Measurements from ENCODE around the gene APPL1. TPM values are rescaled to one million over a fixed set of nuclear protein-coding genes. Genes with fewer than 3 reads are reported as not detected.

The APPL1 gene
- total RNA-seq, 3 donors from 2014 or later (not counting 1 experiment from before 2014, with no cell fraction given) = 29.6 to 40.8 (median 38.2) TPM

DNA sequence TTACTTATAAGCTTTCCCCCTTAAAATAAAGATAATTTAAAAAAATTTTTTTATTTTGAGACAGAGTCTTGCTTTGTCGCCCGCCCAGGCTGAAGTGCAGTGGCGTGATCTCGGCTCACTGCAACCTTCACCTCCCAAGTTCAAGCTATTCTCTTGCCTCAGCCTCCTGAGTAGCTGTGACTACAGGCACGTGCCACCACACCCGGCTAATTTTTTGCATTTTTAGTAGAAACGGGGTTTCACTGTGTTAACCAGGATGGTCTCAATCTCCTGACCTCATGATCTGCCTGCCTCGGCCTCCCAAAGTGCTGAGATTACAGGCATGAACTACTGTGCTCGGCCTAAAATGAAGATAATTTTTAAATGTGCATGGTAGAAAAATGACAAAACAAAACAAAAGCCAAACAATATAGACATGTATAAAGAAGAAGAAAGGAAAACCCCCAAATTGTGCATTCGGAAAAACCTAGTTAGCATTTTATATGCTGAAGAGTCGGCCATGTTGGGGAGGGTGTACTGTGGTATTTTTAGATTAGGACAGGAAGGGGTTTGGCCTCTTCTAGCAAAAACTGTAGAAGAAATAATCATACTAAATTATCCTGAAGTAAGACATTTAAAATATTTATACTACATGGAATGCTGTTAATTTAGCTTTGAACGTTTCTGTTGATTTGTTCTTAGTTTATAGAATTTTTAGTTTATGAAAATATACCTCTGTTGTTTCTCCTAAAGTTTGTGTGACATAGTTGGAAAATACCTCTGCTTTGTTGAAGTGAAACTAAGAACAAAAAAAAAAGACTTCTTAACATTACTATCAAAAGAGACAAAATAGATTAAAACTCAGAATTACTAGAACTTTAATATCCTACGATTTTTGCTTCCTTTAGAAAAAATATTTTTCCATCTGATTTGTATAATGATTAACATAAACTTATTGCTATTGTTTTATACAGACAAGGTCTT is 7.4 kb downstream of the APPL1 start:
- H3K4me3 Mint-ChIP-seq = no peak overlapping the region
- intact Hi-C loops (cut with micrococcal nuclease) = no loop called here
- H3K36me3 ChIP-seq (ENCODE audit: control insufficient read depth, insufficient read depth, low read length) = peaks cover 23% of the 10 kb centered on the region
- peak overlapping the region; percentile 47 for H3K27ac ChIP-seq (ENCODE audit: low read length)
- no peaks in the 10 kb centered on the region for H3K9me3 Mint-ChIP-seq
- no peak overlapping the region for H3K4me3 ChIP-seq (ENCODE audit: low read length)
- H3K27me3 ChIP-seq (ENCODE audit: control insufficient read depth, insufficient read depth, low read length) = no peaks in the 10 kb centered on the region
- no peaks in the 10 kb centered on the region for H3K27me3 Mint-ChIP-seq (ENCODE audit: low read depth in 2 of 2)
- H3K27ac Mint-ChIP-seq = peak overlapping the region; percentile 2 to 21
- H3K4me1 Mint-ChIP-seq = peaks cover 5 to 6% of the 10 kb centered on the region in 2 donors
- peaks cover 16% of the 10 kb centered on the region for H3K36me3 Mint-ChIP-seq
- H3K9me3 ChIP-seq (ENCODE audit: control insufficient read depth, insufficient read depth, low read length) = no peaks in the 10 kb centered on the region
- 67% methylated on average over 10 of the region's 13 CpGs for WGBS (ENCODE audit: insufficient coverage)
- ATAC-seq (peak in 1 of 3 donors; percentile 52), DNase-seq (no peak)
- peaks cover 4% of the 10 kb centered on the region for H3K4me1 ChIP-seq (ENCODE audit: control insufficient read depth, insufficient read depth, low read length)
- TF ChIP-seq, protein P1, sequence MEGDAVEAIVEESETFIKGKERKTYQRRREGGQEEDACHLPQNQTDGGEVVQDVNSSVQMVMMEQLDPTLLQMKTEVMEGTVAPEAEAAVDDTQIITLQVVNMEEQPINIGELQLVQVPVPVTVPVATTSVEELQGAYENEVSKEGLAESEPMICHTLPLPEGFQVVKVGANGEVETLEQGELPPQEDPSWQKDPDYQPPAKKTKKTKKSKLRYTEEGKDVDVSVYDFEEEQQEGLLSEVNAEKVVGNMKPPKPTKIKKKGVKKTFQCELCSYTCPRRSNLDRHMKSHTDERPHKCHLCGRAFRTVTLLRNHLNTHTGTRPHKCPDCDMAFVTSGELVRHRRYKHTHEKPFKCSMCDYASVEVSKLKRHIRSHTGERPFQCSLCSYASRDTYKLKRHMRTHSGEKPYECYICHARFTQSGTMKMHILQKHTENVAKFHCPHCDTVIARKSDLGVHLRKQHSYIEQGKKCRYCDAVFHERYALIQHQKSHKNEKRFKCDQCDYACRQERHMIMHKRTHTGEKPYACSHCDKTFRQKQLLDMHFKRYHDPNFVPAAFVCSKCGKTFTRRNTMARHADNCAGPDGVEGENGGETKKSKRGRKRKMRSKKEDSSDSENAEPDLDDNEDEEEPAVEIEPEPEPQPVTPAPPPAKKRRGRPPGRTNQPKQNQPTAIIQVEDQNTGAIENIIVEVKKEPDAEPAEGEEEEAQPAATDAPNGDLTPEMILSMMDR (IDR thresholded peaks at IDR 0.05) = no peak

DNA sequence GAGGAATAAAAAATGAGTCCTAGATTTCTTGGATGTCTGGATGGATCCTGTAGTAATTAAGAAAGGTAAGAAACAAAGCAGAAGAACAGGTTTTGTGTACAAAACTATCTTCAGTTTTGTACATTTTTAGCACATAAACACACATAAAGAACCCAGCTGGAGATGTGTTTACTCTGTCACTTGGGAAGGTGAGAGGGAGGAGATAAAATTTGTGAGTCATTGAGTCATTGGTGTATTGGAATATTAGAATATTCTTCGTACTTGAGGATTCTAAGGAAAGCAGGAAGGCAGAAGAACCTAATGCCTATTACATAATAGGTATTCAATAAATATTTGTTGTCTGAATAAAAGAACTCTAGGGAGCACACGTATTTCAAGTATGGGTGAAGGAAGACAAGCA is 17.4 kb downstream of the APPL1 start:
- Mint-ChIP-seq H3K9me3 (no peaks in the 10 kb centered on the region), H3K4me1 (no peaks in the 10 kb centered on the region), H3K36me3 (peaks cover 26% of the 10 kb centered on the region), H3K27me3 (ENCODE audit: low read depth in 2 of 2) (no peaks in the 10 kb centered on the region), H3K27ac (no peak overlapping the region), H3K4me3 (no peak overlapping the region)
- intact Hi-C loops (cut with micrococcal nuclease) = no loop called here
- H3K9me3 ChIP-seq (ENCODE audit: control insufficient read depth, insufficient read depth, low read length) = no peaks in the 10 kb centered on the region
- no peak overlapping the region for H3K27ac ChIP-seq (ENCODE audit: low read length)
- peaks cover 82% of the 10 kb centered on the region for H3K36me3 ChIP-seq (ENCODE audit: control insufficient read depth, insufficient read depth, low read length)
- TF ChIP-seq, protein P1 (IDR thresholded peaks at IDR 0.05) = no peak
- ATAC-seq (no peak), DNase-seq (no peak)
- H3K4me1 ChIP-seq (ENCODE audit: control insufficient read depth, insufficient read depth, low read length) = no peaks in the 10 kb centered on the region
- no peaks in the 10 kb centered on the region for H3K27me3 ChIP-seq (ENCODE audit: control insufficient read depth, insufficient read depth, low read length)
- H3K4me3 ChIP-seq (ENCODE audit: low read length) = no peak overlapping the region
- WGBS (ENCODE audit: insufficient coverage) = 92% methylated on average over 2 of the region's 2 CpGs

DNA sequence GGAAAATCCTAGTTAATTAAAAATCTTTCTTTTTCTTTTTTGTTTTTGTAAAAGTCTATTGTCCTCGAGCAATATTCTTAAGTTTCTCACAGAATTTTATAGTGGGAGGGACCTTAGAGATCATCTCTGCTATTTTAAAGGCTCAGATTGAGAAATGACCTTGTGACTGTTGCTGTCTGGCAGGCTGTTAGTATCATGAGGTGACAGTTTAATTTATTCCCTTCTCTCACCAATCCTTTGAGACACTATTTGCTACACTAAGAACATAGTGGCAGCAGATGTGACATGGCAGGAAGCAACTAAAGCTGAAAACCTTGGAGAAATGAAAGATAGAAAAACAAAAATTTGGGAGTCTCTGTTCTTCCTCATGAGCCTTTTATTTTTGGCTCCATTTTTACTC is 24.9 kb downstream of the APPL1 start:
- no peak for DNase-seq
- Histone ChIP-seq H3K36me3 (ENCODE audit: control insufficient read depth, insufficient read depth, low read length) (peaks cover 40% of the 10 kb centered on the region), H3K27ac (ENCODE audit: low read length) (no peak overlapping the region), H3K9me3 (ENCODE audit: control insufficient read depth, insufficient read depth, low read length) (no peaks in the 10 kb centered on the region), H3K4me1 (ENCODE audit: control insufficient read depth, insufficient read depth, low read length) (no peaks in the 10 kb centered on the region), H3K27me3 (ENCODE audit: control insufficient read depth, insufficient read depth, low read length) (no peaks in the 10 kb centered on the region), H3K4me3 (ENCODE audit: low read length) (no peak overlapping the region)
- peaks cover 23% of the 10 kb centered on the region for H3K36me3 Mint-ChIP-seq
- H3K4me1 Mint-ChIP-seq = no peaks in the 10 kb centered on the region
- no peak for ATAC-seq
- H3K4me3 Mint-ChIP-seq = no peak overlapping the region
- H3K27ac Mint-ChIP-seq = no peak overlapping the region
- 83% methylated on average over 1 of the region's 1 CpG for WGBS (ENCODE audit: insufficient coverage)
- intact Hi-C loops (cut with micrococcal nuclease) = no loop called here
- TF ChIP-seq, protein P1 (IDR thresholded peaks at IDR 0.05) = no peak
- H3K9me3 Mint-ChIP-seq = no peaks in the 10 kb centered on the region
- no peaks in the 10 kb centered on the region for H3K27me3 Mint-ChIP-seq (ENCODE audit: low read depth in 2 of 2)

Data from natural killer cell (primary cell).